Measurements from ENCODE around the gene TIGD3. TPM values are rescaled to one million over a fixed set of nuclear protein-coding genes. Genes with fewer than 3 reads are reported as not detected.

Gene TIGD3
- total RNA-seq, result under 0.01 TPM in 2 replicates

GRCh38 chr11:65354265-65355012, at the start of gene TIGD3:
TIGD3 (plus strand) TSS chr11:65354751; CDS start chr11:65355809, 1,058 bp downstream.

DNA sequence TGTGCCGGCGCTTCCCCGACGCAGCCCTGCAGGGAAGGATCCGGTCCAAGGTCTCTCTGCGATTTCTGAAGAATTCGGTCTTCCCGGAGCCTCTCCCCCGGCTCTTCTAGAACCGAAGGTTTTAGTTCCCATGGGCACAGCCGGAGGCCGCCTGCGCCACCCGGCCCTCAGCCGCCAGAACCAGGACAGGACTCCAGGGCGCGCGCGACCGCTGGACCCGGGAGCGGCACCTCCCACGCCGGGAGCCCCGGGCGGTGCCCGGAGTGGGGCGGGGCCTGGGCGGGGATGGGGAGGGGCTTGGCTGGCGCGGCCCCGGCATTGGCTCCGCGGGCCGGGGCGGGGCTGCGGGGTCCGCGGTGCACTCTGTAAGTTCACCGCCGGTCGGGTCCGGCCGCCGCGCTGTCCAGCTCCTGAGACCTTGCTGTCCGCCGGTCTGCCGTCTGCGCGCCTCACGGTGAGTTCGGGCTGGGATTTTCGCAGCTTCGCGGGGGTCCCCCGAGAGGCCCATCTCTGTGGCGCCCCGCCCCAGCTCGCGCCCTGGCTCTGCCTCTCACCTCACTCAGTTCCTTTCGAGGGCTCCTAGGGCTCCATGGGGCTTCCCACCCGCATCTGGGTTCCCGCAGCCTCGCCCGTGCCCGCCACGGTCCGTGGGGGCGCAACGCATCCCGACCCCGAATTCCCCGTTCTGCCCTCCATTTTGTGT, 39.9 kb upstream of the TIGD3 start, which contains the start of gene CDC42EP2:
CDC42EP2 (plus strand) TSS at position 366 of the 703 bp plus-strand sequence. CDS start 6,033 bp downstream, outside the sequence.

GRCh38 chr11:65382033-65382803, 27.7 kb downstream of the TIGD3 start, which contains the start of gene SLC25A45:
SLC25A45 (minus strand) TSS chr11:65382646; CDS start chr11:65381951, 695 bp downstream.

GRCh38 chr11:65386307-65387140, 32.0 kb downstream of the TIGD3 start, which contains the start of gene FRMD8:
FRMD8 (plus strand) TSS chr11:65386637; CDS start chr11:65387037, 400 bp downstream.

Other genes with a start within 250 kb of the TIGD3 start
- gene TM7SF2, start 242.9 kb upstream of the TIGD3 start, total RNA-seq, result 13.2 and 14.3 TPM in 2 replicates
- 12.9 and 13.1 TPM in 2 replicates for gene ZNHIT2, start 237.1 kb upstream of the TIGD3 start, total RNA-seq
- gene FAU, start 232.6 kb upstream of the TIGD3 start, total RNA-seq, result 193 and 272 TPM in 2 replicates
- gene MRPL49, start 232.4 kb upstream of the TIGD3 start, total RNA-seq, result 24.6 and 30.1 TPM in 2 replicates
- 12.5 and 15.1 TPM in 2 replicates for gene SYVN1, start 220.2 kb upstream of the TIGD3 start, total RNA-seq
- gene SPDYC, start 184.5 kb upstream of the TIGD3 start, total RNA-seq, result not detected in 2 replicates
- 120 and 136 TPM in 2 replicates for gene CAPN1, start 172.8 kb upstream of the TIGD3 start, total RNA-seq
- 9.9 and 17.6 TPM in 2 replicates for gene POLA2, start 92.8 kb upstream of the TIGD3 start, total RNA-seq
- gene CDC42EP2, start 39.9 kb upstream of the TIGD3 start, total RNA-seq, result 49.6 and 58.8 TPM in 2 replicates
- 49.2 and 52.0 TPM in 2 replicates for gene DPF2, start 20.9 kb upstream of the TIGD3 start, total RNA-seq
- gene SLC25A45, start 27.9 kb downstream of the TIGD3 start, total RNA-seq, result 3.3 and 4.0 TPM in 2 replicates
- gene FRMD8, start 31.9 kb downstream of the TIGD3 start, total RNA-seq, result 50.3 and 57.3 TPM in 2 replicates
- 228 and 325 TPM in 2 replicates for gene NEAT1, start 68.0 kb downstream of the TIGD3 start, total RNA-seq
- 5,567 and 6,141 TPM in 2 replicates for gene MALAT1, start 144.3 kb downstream of the TIGD3 start, total RNA-seq
- 48.5 and 108 TPM in 2 replicates for gene SCYL1, start 170.3 kb downstream of the TIGD3 start, total RNA-seq
- gene LTBP3, start 203.6 kb downstream of the TIGD3 start, total RNA-seq, result 24.6 and 49.3 TPM in 2 replicates
- 45.9 and 46.7 TPM in 2 replicates for gene ZNRD2, start 215.7 kb downstream of the TIGD3 start, total RNA-seq
- gene FAM89B, start 217.8 kb downstream of the TIGD3 start, total RNA-seq, result 21.7 TPM in 2 replicates
- 34.2 and 59.0 TPM in 2 replicates for gene EHBP1L1, start 221.3 kb downstream of the TIGD3 start, total RNA-seq
- 0.37 TPM in 1 of 2 replicates, not detected in the other for gene KCNK7, start 241.0 kb downstream of the TIGD3 start, total RNA-seq